GM10266 (cell line): ENCODE measurements around the gene PRKCZ.

ENCODE experiments used
- DNase-seq: peaks from one replicate; pipeline ENCODE4 v3.0.0; 2012; ENCODE audit errors: extremely low spot score
- CTCF ChIP-seq: IDR thresholded peaks from 2 replicates; pipeline ENCODE4 v1.5.1; 2012; ENCODE audit warnings: mild to moderate bottlenecking, low read depth; ENCODE audit not compliant: control insufficient read depth, insufficient read depth; ENCODE audit errors: missing control alignments

Gene PRKCZ

GRCh38 chr1:2133039-2133878, 83.0 kb downstream of the PRKCZ start:
- peak; percentile 95 for DNase-seq
- TF ChIP-seq CTCF: no peak

- DNase-seq: no peak
- TF ChIP-seq CTCF: no peak
These were observed 83.6 kb downstream of the PRKCZ start for GRCh38 chr1:2133879-2134215.

DNA sequence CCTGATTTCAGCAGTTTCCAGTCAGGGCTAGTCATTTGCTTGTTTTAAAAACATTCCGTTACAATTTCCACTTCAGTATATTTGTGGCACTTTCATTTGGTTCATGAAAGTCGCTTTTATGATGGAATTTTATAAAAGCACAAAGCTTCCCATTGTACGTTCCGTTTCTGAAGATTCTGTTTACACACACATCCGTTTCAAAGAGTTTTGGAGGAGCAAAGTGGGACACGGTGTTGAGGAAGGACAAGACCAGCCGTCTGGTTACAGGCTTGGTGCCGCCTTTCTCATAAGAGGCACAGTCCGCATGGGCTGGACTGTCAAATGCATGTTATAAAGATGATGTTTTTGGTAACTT, 84.0 kb downstream of the PRKCZ start:
- no peak for DNase-seq
- no peak for TF ChIP-seq CTCF

DNA sequence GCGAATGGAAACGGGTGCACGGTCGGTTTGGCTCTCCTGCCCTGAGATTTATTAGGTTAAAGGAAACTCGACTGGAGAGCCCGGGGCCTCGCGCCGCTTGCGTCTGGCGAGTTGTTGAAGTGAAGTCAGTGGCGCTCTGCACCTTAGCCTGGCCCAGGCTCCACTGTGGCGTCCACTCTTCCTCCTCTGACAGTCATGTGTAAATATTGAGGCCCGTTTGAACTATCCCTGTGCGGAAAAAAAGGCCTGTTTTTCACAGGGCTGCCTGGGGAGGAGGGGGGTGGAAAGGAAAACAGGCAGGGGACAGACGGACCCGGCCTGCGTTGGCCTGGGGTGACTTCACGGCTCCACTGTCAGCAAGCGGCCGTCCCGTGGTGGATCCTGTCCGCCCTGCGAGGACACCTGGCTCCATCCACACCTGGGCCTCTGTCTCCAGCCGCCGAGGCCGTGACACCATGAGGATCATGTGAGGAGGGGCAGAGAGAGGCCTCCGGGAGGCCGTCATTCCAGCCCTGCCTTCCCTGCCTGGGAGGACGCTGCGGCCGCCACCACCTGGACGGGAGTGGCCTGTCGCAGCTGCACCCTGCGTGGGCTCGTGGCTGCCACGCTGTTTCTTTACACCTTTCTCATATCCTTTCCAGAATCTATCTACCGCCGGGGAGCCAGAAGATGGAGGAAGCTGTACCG, 84.6 kb downstream of the PRKCZ start:
- no peak for DNase-seq
- no peak for TF ChIP-seq CTCF

DNA sequence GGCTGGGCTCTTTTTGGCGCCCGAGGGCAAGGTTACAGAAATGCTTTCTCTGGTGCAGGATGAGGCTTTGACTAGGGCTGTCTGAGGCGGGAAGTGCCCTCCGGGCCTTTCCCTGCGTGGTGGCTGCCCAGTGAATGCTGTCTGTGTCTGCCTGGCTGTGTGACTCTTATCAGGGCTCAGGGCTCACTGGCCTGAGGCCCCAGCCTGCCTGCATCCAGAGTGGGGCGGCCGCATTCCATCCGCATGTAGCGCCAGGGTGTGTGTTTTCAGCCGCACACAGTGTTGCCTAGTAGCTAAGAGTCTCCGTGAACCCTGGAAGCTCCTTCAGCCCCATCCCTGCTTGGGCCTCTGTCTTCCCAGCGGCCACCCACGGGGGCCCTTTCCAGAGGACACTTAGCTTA, 85.2 kb downstream of the PRKCZ start:
- no peak for DNase-seq
- TF ChIP-seq CTCF: no peak

GRCh38 chr1:2135941-2136340, 85.7 kb downstream of the PRKCZ start:
- TF ChIP-seq CTCF: no peak
- DNase-seq: no peak
